Osteocyte (in vitro differentiated cells): ENCODE results near the gene SLC25A13. TPM values are rescaled to one million over a fixed set of nuclear protein-coding genes. Genes with fewer than 3 reads are reported as not detected.

Experiments
- DNase-seq: peaks from one replicate; pipeline ENCODE4 v3.0.0; 2021; ENCODE audit warnings: mixed read lengths; ENCODE audit not compliant: unreplicated experiment; ENCODE audit errors: extremely low spot score
- H3K27ac Mint-ChIP-seq: one replicate; pipeline ENCODE4 v1.8.0; 2021; ENCODE audit warnings: mild to moderate bottlenecking, mixed read lengths; ENCODE audit not compliant: unreplicated experiment
- H3K27me3 Mint-ChIP-seq: one replicate; pipeline ENCODE4 v1.8.0; 2021; ENCODE audit warnings: mixed read lengths; ENCODE audit not compliant: unreplicated experiment
- H3K36me3 Mint-ChIP-seq: one replicate; pipeline ENCODE4 v1.8.0; 2021; ENCODE audit warnings: mixed read lengths; ENCODE audit not compliant: unreplicated experiment
- H3K4me1 Mint-ChIP-seq: one replicate; pipeline ENCODE4 v1.8.0; 2021; ENCODE audit warnings: mixed read lengths; ENCODE audit not compliant: unreplicated experiment
- H3K4me3 Mint-ChIP-seq: one replicate; pipeline ENCODE4 v1.8.0; 2021; ENCODE audit warnings: mild to moderate bottlenecking, moderate library complexity, mixed read lengths; ENCODE audit not compliant: unreplicated experiment
- H3K9me3 Mint-ChIP-seq: one replicate; pipeline ENCODE4 v1.8.0; 2021; ENCODE audit warnings: mixed read lengths; ENCODE audit not compliant: unreplicated experiment
- total RNA-seq: library from RNA; stranded (reverse); gene quantifications from 2 replicates; pipeline ENCODE4 v1.2.1, GENCODE V29; 2021
- TF ChIP-seq, protein P1 (sequence below): fragments of 200-600 bp; sonication (generic); IDR thresholded peaks from 2 replicates; pipeline ENCODE4 v1.5.0; 2021; ENCODE audit warnings: antibody characterized with exemption, mild to moderate bottlenecking, moderate library complexity

SLC25A13 gene
- total RNA-seq, 1 donor from 2014 or later = 29.3 TPM

DNA sequence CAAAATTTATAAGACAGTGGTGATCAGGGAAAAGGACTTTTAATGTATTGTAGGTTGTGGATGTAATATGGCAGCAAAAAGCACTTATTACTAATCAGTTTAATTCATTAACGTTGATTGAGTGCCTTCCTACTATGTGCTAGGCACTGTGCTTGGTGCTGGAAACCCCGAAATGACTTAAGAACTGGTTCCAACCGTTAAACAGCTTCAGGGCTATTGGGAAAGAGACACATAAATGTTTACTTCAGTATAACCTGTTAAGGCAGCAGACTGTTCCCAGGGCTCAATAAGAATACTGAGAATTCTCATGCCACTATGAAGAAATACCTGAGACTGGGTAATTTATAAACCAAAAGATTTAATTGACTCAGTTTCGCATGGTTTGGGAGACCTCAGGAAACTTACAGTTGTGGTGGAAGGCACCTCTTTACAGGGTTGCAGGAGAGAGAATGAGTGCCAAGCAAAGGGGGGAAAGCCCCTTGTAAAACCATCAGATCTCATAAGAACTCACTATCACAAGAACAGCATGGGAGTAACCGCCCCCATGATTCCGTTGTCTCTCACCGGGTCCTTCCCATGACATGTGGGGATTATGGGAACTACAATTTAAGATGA is 1.1 kb upstream of the SLC25A13 start:
- H3K36me3 Mint-ChIP-seq = no peaks in the 10 kb centered on the region
- H3K4me3 Mint-ChIP-seq = peak overlapping the region; percentile 91
- DNase-seq = no peak
- H3K9me3 Mint-ChIP-seq = no peaks in the 10 kb centered on the region
- no peaks in the 10 kb centered on the region for H3K27me3 Mint-ChIP-seq
- H3K27ac Mint-ChIP-seq = no peak overlapping the region
- peaks cover 19% of the 10 kb centered on the region for H3K4me1 Mint-ChIP-seq
- TF ChIP-seq, protein P1, sequence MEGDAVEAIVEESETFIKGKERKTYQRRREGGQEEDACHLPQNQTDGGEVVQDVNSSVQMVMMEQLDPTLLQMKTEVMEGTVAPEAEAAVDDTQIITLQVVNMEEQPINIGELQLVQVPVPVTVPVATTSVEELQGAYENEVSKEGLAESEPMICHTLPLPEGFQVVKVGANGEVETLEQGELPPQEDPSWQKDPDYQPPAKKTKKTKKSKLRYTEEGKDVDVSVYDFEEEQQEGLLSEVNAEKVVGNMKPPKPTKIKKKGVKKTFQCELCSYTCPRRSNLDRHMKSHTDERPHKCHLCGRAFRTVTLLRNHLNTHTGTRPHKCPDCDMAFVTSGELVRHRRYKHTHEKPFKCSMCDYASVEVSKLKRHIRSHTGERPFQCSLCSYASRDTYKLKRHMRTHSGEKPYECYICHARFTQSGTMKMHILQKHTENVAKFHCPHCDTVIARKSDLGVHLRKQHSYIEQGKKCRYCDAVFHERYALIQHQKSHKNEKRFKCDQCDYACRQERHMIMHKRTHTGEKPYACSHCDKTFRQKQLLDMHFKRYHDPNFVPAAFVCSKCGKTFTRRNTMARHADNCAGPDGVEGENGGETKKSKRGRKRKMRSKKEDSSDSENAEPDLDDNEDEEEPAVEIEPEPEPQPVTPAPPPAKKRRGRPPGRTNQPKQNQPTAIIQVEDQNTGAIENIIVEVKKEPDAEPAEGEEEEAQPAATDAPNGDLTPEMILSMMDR = no peak

DNA sequence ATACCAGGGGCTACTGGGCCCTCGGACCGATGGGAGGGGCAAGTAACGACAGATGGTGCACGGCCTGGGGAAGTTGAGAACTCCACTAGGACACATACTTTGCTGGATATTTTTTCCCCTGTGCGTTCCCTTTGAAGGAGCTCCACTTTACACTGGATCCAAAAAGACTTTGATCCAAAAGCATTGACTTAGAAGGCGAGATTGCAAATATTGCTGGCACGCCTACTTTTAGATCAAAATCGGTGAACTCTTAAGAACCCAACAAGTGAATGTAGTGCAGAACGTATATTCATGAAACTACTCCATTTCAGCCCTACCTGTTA is 436 bp upstream of the SLC25A13 start:
- no peaks in the 10 kb centered on the region for H3K36me3 Mint-ChIP-seq

DNA sequence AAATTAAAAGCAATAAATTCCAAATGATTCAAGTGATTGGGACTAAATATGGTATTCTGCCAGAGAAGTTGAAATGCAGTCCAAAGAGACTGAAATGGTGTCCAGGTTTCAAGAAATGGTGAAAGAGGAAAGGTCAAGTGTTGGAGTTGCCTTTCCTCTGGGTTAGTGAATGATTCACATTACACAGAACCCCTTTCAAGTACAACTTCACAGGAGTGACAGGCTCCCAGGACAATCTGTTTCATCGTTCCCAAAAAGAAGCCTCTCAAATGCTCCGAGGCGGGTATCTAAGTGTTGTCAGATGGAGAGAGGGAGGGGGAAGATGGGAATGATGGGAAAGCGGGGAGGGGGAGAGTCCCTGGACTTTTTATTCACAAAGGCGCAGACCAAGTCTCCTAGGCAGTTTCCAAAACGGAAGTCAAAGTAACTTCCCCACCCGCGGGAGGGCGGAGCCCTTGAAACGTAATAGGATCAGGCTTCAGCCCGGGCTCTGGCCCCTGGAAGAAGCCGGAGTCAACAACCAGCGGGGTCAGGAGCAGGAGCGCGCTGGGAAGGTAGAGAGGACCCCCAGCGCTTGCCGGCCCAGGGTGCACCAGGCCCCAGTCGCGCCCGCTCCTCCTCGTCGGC is 754 bp downstream of the SLC25A13 start:
- Mint-ChIP-seq H3K4me1 (peaks cover 19% of the 10 kb centered on the region), H3K9me3 (no peaks in the 10 kb centered on the region), H3K36me3 (no peaks in the 10 kb centered on the region), H3K4me3 (peak overlapping the region; percentile 91), H3K27ac (peak overlapping the region; percentile 94), H3K27me3 (no peaks in the 10 kb centered on the region)
- TF ChIP-seq, protein P1 = no peak
- DNase-seq = peak; percentile 89

More for the DNA sequence above, 436 bp upstream of the SLC25A13 start:
- no peaks in the 10 kb centered on the region for H3K27me3 Mint-ChIP-seq
- H3K4me3 Mint-ChIP-seq = peak overlapping the region; percentile 91
- H3K27ac Mint-ChIP-seq = peak overlapping the region; percentile 66
- TF ChIP-seq, protein P1 = no peak
- no peaks in the 10 kb centered on the region for H3K9me3 Mint-ChIP-seq
- DNase-seq = no peak
- peaks cover 19% of the 10 kb centered on the region for H3K4me1 Mint-ChIP-seq

DNA sequence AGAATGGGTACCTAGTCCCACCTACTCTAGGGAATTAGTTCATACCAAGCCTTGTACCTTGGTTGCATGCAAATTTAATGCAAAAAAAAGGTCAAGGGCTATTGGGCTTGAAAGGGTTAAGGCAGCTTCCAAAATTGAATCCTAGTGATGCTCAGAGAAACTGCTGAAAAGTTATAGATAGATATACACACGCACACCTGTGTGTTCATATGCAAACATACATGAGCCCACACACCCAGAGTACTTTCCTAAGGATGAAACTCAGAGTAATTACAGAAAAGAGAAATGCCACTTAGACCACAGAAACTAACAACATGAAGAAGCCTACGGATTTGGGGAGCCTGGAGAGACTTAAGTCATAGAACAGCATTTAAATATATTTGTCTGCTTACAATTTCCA is 1.5 kb downstream of the SLC25A13 start:
- peak overlapping the region; percentile 94 for H3K27ac Mint-ChIP-seq
- no peaks in the 10 kb centered on the region for H3K9me3 Mint-ChIP-seq
- no peaks in the 10 kb centered on the region for H3K27me3 Mint-ChIP-seq
- DNase-seq = no peak
- no peaks in the 10 kb centered on the region for H3K36me3 Mint-ChIP-seq
- TF ChIP-seq, protein P1 = no peak
- H3K4me1 Mint-ChIP-seq = peaks cover 20% of the 10 kb centered on the region
- peak overlapping the region; percentile 91 for H3K4me3 Mint-ChIP-seq

DNA sequence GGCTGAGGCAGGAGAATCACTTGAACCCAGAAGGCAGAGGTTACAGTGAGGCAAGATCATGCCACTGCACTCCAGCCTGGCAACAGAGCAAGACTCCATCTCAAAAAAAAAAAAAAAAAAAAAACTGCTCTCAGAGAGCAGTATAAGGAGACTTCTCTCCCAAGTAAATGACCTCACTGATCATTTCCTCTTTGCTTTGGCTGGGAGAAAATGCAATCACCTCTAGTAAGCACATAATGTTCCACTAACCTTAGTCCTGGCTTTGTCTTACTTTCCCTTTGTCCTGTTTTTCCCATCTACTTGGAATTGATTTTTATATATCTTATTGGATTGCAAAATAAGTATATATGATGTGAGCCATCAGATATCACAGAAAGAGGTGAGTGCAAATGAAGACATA is 2.5 kb downstream of the SLC25A13 start:
- no peak for DNase-seq
- TF ChIP-seq, protein P1 = no peak
- Mint-ChIP-seq H3K4me1 (peaks cover 31% of the 10 kb centered on the region), H3K4me3 (no peak overlapping the region), H3K27ac (no peak overlapping the region), H3K36me3 (peaks cover 5% of the 10 kb centered on the region), H3K27me3 (no peaks in the 10 kb centered on the region), H3K9me3 (no peaks in the 10 kb centered on the region)
